ENCODE results near the gene SGCB.
A peak's percentile ranks its signal among the peaks of the same experiment; 100 is the strongest.
"Not testable (repeated sequence)": the region's sequence is repeated elsewhere in the genome, so short reads cannot be mapped to it uniquely, and the experiment has no call there.

Gene SGCB, protein sequence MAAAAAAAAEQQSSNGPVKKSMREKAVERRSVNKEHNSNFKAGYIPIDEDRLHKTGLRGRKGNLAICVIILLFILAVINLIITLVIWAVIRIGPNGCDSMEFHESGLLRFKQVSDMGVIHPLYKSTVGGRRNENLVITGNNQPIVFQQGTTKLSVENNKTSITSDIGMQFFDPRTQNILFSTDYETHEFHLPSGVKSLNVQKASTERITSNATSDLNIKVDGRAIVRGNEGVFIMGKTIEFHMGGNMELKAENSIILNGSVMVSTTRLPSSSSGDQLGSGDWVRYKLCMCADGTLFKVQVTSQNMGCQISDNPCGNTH

DNA sequence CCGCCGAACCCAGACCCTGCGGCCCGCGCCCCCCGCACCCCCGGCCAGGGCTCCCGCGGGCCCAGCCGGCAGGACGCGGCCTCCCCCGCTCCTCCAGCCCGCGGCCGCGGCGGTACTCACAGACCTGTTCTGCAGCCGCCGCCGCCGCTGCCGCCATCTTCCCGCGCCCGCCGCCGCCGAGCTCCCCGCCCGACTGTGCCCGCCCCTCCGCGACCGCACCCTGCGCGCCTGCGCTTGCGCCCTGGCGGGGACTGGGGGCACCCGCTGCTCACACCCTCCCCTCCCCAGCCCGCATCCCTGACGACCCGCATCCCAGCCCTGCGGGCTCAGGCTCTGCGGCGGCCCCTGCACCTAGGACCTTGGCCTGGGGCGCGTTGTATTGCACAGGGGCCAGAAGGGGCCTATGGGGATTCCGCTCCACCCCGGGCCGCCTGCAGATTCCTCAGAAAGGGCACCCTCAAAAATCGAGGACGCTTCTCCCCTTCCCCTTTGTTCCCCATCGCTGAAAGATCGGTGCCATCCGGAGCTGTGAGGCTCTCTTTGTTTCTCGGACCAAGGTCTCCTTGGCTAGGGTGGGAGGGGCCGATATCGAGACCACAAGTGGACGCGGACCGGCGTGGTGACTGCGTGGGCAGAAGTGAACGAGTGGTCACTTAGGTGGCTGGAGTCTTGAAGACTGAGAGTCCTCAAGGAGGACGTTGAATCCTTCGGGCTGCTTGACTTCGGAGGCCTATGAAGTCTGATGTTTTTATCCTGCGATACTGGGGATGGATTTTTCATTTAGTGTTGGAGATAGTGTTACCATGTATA, at the start of gene SGCB:
TSS of gene SGCB (minus strand) at position 197 of the 810 bp plus-strand sequence. CDS start at position 157, 40 bp downstream.
- no peak for FAIRE-seq

DNA sequence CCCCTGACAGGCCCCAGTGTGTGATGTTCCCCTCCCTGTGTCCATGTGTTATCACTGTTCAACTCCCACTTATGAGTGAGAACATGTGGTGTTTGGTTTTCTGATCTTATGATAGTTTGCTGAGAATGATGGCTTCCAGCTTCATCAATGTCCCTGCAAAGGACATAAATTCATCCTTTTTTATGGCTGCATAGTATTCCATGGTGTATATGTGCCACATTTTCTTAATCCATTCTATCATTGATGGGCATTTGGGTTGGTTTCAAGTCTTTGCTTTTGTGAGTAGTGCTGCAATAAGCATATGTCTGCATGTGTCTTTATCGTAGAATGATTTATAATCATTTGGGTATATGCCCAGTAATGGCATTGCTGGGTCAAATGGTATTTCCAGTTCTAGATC, 48.3 kb upstream of the SGCB start:
- FAIRE-seq, result not testable (repeated sequence)

DNA sequence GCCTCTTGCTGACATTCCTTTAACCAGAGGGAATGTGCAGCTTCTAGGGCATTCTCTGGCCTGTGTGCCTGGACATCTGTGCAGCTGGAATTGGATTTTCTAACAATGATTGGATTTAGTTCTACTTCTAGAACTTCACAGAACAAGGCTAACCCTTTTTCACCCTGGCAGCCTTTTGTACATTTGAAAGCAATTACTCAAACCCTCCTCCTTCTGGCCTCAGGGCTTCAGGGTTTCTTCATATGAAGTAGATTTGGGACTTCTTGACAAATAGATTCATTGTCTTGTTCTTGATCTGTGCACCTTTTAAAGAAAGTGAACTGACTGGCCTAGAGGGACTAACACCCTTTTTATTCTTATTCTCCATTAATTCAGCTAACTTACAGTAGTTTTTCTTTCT, 43.1 kb upstream of the SGCB start:
- no peak for FAIRE-seq

DNA sequence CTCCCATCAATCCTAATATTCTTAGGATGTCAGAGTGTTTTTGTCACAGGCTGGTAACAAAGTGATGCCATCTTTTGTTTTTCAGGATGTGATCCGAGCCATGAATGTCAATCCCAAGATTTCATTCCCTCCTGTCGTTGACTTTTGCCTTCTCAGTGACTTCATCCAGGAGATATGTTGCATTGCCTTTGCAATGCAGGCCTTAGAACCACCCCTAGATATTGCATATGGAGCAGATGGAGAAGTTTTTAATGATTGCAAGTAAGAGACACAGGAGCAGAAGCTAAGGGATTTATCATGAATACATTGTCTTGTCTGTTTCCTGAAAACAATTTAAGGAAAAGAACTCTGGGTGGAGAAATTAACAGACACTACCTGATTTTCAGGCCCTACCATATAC, 41.6 kb upstream of the SGCB start:
- FAIRE-seq, result no peak

DNA sequence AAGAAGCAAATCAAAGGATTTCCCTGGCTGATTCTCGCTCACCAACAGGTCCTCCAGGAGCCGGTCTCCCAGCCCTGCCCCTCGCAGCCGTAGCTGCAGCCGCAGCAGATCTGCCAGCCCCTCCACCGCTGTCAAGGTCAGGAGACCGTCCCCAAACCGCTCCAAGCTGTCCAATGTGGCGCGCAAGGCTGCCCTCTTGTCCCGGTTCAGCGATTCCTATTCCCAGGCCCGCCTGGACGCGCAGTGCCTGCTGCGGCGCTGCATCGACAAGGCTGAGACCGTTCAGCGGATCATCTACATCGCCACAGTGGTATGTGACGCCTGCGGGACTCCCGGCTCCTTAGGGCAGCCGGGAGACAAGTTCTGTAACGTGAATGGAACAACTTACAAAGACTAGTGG, 38.6 kb upstream of the SGCB start:
- no peak for FAIRE-seq

DNA sequence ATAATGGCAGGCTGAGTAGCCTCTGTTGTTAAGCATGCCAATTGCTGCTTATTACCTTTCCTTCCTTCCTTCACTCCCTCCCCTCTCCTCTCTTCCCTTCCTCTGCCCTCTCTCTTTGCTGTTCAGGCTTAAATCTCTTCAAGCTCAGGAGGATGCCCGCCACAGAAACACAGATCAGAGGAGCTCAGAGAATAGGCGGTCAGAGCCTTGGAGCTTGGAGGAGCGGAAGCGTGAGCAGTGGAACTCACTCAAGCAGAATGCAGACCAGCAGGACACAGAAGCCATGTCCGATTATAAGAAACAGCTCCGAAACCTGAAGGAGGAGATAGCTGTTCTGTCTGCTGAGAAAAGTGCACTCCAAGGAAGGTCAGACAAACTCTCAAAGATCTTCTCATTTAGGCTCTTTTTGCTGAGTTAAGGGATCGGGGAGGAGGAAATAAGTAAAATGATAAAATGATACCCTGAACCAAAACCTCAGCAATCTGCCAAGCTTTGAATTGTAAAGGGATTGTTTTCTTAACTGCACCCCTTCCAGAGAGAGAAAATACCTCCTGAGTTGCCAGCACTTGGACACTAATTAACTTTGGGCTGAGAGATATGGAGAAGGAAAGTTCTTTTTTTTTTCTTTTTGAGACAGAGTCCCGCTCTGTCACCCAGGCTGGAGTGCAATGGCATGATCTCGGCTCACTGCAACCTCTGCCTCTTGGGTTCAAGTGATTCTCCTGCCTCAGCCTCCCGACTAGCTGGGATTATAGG, 33.9 kb upstream of the SGCB start:
- no peak for FAIRE-seq

DNA sequence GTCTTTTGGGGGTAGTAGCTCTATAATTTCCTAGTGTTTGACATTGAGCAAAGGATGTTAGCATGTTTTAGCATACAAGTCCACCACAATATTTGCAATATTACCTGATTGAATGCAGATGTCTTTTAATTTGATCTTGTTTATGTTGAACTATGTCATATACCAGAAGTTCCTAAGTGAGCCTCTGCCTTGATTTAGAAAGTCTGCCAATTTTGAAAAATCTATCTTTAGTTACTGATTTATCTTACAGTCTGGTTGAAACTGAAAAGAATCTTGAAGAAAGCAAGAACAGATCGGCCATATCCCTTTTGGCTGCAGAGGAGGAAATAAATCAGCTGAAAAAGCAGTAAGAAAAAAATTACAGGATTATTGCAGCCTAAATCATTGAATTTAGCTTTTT, 31.5 kb upstream of the SGCB start:
- FAIRE-seq, result no peak

DNA sequence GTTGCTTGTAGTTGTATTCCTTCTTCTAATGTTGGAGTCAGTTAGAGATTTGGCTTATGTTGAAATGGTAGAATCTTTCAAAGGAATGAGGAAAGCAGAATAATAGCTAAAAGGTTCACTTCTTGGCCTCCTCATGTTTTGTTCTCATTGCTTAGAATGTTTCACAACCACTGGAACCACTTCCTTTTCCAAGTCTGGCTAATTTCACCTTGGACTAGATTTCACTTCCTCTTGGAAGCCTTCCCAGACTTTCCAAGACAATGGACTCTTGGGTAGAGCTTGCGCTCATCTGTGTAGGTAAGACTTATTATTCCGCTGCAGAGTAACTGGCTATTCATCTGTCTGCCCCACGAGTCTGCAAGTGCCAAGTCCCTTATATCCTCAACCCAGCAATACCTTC, 21.3 kb upstream of the SGCB start:
- no peak for FAIRE-seq

DNA sequence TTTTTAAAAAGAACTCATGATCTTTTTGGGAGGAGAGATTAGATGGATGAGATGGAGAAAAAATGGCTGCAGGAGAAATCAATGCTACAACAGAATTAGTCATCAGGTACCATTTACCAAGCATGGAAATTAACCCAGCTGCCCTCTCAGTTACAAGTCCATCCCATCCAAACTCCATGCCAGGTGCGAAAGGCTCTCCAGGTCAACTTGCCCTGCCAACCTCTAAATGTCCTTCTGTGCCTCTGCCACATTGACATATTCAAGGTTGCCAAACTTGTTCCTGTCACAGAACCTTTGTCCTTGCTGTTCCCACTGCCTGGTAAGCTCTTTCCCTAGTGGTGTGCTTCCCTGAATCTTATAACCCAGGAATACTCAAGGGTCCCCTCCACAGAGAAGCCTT, 20.2 kb upstream of the SGCB start:
- no peak for FAIRE-seq

DNA sequence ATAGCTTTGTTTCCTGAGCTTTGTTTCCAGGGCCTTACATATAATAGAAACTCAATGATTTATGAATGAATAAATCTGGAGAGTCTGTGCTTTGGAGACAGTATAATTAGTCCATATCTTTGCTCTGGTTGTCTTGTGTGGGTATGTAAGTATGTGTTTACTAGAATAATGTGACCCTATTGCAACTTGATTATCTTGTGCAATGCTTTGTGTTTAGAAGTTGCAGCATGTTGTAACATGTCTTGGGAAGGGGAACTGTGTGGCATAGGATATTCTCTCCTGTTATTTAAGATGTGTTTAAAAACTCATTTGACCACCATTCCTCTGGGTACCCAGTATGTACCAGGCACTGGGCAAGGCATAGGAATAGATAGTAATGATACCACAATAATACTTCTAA, 19.1 kb upstream of the SGCB start:
- no peak for FAIRE-seq

DNA sequence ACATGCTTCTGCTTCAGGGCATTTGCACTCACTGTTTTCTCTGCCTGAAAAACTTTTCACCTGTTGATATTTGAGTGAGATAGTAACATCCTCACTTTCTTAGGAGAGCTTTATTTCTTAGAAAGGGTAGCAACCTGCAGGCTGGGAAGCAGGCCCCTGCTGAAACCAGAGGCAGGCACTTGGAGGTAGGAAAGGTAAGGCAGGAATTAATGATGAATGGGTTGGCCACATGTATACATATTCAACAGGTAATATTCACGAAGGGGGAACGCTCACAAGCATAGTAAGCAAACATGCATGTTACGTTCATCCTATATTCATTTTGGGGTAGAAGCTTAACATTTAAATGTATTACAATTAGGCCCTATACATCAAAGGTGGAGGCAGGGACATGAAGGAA, 16.2 kb upstream of the SGCB start:
- FAIRE-seq, result no peak

DNA sequence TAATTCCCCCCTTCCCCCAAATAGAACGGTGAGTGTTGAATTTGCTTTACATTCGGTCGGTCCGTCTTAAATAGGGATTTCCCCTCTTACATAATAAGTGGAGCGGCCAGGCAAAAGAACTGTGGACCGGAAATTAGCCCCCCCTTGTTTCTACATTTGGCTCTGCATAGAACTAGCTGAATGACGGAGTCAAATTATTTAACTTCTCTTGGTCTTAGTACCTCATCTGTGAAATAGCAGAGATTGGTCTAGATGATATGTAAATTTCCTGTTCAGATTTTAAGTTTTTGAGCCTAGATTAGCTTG, 14.3 kb upstream of the SGCB start:
- no peak for FAIRE-seq

DNA sequence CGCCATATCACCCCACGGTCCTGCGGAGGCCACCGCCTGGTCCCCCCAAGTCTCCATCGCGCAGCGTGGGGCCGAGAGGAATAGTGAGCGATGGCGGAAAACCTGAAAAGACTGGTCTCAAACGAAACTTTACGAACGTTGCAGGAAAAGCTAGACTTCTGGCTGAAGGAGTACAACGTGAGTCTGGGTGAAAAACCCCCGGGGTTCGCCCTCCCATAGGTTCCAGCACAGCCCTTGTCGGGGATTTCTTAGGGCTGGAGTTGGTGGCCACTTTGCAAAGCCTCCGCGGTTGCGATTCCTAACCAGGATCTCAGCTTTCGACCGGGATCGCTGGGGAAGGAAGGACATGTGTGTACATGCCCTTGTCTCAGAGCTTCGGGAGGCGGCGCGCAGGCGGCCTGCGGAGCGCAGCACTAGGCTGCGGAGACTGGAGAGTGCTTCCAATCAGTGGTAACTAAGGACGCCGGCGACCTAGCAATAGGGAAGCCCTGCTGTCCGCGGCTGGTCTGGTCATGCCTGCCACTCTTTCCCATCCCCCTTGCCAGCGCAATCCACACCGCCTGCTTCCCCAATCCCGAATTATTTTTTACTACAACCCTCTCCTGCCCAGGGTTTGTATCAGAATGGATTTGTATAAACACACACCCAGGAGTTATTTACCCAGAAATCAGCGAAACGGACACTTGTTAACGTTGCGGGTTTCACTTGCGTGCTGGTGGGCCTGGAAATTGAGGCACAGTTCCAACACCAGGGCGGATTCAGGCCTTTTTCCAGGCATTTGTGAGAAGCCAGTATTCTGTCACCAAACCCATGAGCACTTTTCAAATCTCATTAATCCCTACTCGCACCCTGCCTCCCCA, 13.7 kb upstream of the SGCB start:
- no peak for FAIRE-seq

DNA sequence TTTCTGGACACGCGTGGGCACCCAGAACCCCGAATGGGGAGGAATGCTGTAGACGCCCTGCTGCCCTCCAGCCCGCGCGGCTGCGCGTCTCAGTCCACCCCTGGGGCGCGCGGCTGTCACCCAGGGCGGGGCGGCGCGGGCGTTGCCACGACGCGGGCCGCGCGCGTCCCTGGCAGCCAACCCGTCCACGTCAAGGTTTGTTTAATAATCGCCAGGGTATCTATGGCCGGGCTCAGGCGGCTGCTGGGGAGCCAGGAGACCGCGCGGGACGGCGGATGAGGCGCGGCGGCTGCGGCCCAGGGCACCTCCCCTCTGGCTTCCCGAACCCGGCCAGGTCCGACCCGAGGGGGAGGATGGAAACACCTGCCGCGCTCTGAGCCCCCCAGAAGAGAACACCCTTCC, 13.1 kb upstream of the SGCB start, which contains the start of gene SPATA18:
TSS of gene SPATA18 (plus strand) at position 92 of the 402 bp plus-strand sequence. CDS start 401 bp downstream, outside the sequence.
- no peak for FAIRE-seq

DNA sequence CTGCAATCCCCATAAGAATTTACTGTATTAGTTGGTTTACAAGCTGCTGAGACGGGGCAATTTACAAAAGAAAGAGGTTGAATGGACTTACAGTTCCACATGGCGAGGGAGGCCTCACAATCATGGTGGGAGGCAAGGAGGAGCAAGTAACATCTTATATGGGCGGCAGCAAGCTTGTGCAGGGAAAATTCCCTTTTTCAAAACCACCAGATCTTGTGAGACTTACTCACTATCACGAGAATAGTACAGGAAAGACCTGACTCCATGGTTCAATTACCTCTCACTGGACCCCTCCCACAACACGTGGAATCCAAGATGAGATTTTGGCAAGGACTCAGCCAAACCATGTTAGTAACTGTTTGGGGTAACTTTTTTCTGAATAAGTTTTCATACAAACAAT, 11.2 kb upstream of the SGCB start:
- no peak for FAIRE-seq

DNA sequence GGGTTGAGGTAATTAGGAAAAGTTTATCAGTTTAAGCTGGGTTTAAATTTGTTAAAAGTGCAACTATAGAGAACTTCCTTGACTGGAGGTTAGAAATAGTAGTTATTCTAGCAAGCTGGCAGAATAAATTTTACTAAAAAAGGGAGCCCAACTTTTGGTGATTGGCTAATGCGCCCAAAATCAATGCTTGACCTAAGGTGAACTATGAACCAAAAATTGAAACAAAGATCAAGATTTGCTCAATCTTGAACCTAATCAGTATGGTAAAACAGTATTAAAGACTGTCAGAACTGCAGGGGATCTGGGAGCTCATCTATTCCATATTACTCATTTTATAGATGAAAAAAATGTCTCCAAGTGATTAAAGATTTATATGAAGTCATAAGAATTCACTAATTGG, 6.9 kb upstream of the SGCB start:
- FAIRE-seq, result no peak

DNA sequence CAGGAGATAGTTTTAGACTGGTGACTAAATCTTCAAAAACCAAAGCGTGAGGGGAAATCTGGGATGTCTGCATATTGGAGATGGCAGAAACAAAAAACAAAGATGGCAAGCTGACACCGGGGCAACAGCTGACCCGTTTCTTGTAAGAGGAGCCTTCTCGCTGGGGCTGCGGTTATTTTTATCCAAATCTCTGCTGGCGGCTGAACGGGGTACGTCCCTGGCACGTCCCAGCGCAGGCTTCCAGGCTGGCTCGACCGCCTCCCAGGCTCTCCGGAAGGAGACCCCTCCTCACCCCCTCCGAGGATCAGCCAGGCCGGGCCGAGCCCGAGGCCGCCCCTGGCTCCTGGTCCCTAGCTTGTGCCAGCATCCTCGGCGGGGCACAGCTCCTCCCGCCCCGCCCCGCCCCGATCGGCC, 403 bp downstream of the SGCB start:
- FAIRE-seq, result no peak

DNA sequence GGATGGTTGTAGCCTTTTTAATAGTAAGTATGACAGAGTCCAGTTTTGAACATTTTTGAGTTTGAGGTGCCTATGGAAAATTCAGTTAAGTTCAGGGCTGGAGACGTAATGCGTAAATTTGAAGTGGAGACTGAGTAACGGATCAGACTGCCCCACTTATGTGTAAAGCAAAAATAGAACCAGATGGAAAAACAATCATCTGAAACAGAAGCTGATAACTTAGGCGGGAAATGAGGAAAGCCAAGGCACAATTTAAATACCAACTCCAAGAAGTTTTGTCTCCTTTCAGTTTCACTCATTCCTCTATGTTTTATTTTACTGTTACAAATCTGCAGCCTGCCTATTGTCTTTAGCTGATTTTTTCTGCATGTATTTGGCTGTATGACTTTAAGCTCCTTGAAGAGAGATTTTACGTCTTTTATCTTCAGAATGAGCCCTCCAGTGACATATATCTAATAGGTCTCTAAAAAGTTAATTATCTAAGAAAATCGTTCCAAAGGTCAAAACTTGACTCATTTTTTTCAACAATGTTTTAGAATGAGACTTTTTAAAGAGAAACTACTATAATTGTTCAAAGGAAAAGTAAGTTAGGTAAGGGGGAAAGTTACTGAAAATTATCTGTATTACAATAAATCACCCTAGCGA, 1.1 kb downstream of the SGCB start:
- peak; percentile 92 for FAIRE-seq

DNA sequence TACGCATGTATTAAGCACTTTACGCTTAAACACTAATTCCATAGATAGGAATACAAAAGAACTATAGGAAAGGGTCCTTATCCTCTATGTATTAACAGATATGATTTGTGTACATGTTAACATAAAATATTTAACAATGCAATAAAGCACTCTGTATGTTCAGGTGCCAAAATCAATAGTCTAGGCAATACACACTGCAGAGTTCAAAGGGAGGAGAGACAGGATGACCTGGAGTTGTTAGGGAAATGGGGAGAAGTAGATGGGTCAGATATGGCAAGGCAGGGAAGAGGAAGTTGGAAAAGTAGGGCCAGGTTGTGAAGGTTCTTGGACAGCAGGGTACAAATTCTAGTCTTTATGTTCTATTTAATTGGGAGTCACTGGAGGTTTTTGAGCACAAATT, 2.9 kb downstream of the SGCB start:
- no peak for FAIRE-seq

DNA sequence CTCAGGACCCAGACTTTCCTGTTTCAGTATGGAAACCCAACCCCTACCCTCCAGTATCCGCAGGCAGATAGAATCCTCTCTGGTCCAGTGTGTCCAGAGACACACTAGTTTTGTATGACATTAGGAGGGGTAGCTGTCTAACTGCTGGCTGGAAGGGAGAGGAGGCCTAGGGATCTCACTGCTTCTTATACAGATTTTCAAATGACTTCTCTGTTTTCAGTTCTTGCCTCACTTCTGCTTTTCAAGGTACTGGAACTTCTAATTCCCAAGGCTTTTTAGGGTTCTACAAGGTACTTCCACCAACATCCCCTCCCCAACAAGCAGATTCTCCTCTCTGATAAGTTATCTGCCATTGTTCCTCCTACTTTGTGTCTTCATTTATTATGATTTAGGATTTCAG, 6.1 kb downstream of the SGCB start:
- no peak for FAIRE-seq

DNA sequence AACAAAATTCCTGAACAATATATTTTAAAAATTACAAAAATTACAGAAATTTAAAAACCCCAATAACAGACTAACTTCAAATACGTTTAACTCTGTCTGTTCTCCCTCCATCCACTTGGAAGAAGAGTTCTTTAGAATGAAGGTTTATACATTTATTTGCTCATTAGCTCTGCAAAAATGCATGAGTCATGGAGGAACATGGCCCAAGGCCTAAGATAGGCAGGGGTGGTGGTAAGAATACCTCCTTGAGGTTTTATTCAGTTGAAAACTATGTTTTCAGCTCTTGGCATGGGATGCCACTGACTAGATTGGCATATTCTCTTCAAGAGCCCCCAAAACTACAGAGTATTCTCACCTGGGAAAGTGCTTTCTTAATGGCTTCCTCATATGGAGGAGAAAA, 9.1 kb downstream of the SGCB start:
- FAIRE-seq, result no peak

DNA sequence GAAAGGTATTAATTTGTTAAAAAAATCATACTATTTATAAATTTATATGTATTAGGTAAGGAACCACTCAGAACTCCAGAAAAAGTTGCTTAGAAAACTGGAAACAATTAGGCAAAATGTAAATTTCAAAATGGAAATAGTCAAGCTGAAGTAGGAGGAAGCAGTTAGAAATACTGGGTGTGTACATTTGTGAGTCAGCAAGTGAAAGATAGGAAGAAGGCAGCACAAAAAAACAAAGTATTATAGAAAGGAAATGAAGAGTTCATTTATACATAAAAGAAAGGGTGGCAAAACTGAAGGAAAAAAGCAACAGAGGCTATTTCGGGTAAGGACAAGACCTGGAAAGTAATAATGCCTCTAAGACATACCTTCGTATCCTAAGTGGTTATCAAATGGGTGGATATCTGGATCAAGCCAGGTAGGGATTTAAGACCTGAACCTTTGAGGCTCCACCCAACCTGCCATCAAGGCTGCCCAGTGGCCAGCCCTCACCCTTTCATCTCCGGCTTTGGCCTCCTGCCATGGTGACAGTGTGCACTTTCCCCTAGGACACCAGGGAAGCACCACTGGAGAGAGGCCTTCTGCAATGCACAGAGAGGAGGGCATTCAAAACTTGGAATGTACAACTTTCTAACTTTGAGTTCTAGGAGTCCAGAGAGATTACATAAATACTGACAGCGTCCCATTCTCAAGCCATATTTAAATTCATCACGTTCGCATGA, 18.0 kb downstream of the SGCB start, which contains the start of gene LRRC66:
TSS of gene LRRC66 (minus strand) at position 428 of the 722 bp plus-strand sequence. CDS start 2,750 bp downstream, outside the sequence.
- FAIRE-seq, result peak; percentile 33

Measured in islet of Langerhans (tissue), 1 donor.